GM21390 (cell line): ENCODE data around the gene TYMS.

ENCODE experiments used
- ATAC-seq: cut with Tn5 transposase; IDR thresholded peaks from one replicate; pipeline ENCODE4 v1.9.1; 2021; ENCODE audit not compliant: unreplicated experiment

TYMS gene

DNA sequence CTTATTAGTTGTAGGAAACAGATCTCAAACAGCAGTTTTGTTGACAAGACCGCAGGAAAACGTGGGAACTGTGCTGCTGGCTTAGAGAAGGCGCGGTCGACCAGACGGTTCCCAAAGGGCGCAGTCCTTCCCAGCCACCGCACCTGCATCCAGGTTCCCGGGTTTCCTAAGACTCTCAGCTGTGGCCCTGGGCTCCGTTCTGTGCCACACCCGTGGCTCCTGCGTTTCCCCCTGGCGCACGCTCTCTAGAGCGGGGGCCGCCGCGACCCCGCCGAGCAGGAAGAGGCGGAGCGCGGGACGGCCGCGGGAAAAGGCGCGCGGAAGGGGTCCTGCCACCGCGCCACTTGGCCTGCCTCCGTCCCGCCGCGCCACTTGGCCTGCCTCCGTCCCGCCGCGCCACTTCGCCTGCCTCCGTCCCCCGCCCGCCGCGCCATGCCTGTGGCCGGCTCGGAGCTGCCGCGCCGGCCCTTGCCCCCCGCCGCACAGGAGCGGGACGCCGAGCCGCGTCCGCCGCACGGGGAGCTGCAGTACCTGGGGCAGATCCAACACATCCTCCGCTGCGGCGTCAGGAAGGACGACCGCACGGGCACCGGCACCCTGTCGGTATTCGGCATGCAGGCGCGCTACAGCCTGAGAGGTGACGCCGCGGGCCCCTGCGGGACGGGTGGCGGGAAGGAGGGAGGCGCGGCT lies at the start of gene TYMS:
Gene TYMS, plus strand, starts transcription at position 343 of the 690 bp plus-strand sequence. Its CDS starts 90 bp downstream, at position 433.
- peak; percentile 54 for ATAC-seq

DNA sequence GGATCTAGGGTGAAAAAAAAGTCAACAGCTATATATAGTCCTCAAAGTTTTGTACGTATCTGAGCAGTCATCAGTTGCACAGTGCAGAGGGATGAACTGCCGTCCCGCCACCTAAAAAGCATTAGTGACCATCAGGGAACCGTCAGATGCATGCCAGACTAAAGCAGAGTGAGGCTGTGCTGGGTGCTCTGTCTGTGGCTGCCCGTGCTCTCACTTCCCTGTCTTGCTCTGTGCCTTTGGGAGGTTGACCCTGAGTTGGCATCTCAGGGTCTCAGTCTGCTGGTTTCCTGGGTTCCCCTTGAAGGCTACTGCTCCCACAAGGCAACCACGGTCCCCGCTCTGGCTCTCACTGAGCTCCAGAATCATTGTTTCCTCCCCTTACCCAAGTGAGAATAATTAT lies 49.5 kb upstream of the TYMS start:
- no peak for ATAC-seq

DNA sequence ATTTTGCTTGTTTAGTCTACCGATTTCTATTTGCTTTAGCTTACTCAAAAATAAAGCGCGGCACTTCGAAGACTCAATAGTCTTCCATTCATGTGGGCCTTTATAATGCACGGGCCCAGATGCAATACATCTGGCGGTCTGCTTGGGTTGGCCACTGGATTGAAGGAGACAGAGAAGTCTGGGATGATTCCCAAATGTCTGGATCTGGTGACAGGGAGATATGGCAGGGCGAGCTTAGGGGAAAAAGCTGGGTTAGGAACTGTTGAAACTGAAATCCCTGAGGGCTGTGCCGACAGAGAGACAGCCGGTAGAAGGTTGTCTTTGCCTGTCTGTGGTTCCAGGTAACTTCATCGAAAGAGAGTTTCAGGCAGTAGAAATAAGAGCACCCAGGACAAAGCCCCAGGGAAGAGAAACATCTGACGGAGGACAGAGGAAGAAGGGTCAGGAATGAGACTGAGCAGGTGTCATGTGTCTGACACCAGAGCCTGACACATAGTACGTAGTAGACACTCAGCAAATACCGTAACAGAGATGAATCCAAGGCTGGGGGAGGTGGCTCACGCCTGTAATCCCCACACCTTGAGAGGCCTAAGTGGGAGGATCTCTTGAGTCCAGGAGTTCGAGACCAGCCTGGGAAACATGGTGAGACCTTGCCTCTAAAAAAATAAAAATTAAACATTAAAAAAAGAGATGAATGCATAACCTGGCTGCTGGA lies 47.1 kb upstream of the TYMS start:
- ATAC-seq = no peak

DNA sequence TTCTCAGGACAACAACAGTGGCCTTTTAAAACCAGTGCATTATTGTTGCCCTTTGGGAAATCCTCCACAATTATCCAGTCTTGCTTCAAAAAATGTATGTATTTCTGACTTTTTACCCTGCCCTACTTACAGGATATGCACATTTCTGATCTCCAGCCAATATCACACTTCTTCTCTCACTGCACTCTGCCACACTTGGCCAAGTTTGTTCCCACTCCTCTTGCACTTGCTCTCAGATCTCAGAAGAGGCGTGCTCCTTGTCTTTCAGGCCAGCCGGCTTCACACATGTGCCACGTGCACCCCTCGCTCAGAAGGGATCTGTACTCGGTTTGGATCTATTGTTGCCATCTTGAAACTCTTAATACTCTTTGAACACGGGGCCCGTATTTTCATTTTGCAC lies 45.3 kb upstream of the TYMS start:
- ATAC-seq = no peak

DNA sequence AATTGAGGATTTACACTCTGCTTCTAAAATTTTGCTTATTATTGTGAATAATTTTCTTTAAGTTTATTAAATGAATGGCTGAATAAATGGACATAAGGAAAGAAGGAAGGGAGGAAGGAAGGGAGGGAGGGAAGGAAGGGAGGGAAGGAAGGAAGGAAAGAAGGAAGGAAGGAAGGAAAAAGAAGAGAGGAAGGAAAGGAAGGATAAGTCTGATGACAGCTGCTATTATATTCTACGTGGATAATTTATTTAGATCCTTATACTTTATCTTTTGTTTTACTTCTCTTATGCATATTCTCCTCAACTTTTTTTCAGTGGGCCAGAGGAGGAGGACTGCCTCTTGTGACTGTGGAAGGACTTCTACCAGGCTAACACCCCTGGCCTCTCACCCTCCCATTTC lies 43.3 kb upstream of the TYMS start:
- ATAC-seq = no peak

- ATAC-seq = no peak
Observed at GRCh38 chr18:615092-615521, 42.3 kb upstream of the TYMS start.

- no peak for ATAC-seq
Observed at GRCh38 chr18:615773-616172, 41.7 kb upstream of the TYMS start.

- no peak for ATAC-seq
Observed at GRCh38 chr18:616380-616995, 41.0 kb upstream of the TYMS start.

DNA sequence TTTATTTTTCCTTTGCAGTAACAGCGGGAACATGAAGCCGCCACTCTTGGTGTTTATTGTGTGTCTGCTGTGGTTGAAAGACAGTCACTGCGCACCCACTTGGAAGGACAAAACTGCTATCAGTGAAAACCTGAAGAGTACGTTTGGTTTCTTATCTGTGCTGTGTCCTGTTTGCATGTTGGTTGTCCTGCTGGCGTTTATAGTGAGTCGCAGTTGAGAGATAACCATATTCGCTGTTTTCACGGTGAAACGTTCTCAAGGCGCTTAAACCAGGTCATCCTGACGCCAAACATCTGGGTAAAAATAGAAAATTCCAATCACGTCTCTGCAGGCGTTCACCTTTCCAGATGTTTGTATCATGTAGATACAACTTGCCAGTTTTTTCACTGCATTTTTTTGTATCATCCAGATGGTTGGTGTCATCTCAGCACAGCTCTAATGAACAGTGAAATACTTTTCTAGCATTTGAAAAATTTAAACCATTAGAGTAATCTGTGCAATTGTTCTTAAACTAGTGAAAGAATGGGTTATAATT lies 39.4 kb upstream of the TYMS start:
- no peak for ATAC-seq

GRCh38 chr18:618618-619017 lies 38.8 kb upstream of the TYMS start:
- ATAC-seq = no peak

GRCh38 chr18:621291-622043 lies 36.0 kb upstream of the TYMS start:
- ATAC-seq = no peak

DNA sequence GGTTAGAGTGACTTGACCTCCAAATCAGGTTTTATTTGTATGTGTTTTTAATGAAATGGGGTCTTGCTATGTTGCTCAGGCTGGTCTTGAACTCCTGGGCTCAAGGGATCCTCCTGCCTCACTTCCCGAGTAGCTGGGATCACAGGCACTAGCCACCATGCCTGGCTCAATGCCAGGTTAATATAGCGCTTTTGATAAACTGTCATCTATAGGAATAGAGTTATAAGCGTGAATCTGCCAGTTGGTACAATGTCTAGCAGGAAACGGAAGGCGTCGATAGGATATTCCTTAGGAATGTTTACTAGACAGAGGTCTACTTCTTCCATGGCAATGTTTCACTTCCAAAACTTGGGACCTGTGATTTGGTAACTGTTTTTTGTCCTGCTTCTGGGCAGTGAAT lies 35.2 kb upstream of the TYMS start:
- no peak for ATAC-seq

DNA sequence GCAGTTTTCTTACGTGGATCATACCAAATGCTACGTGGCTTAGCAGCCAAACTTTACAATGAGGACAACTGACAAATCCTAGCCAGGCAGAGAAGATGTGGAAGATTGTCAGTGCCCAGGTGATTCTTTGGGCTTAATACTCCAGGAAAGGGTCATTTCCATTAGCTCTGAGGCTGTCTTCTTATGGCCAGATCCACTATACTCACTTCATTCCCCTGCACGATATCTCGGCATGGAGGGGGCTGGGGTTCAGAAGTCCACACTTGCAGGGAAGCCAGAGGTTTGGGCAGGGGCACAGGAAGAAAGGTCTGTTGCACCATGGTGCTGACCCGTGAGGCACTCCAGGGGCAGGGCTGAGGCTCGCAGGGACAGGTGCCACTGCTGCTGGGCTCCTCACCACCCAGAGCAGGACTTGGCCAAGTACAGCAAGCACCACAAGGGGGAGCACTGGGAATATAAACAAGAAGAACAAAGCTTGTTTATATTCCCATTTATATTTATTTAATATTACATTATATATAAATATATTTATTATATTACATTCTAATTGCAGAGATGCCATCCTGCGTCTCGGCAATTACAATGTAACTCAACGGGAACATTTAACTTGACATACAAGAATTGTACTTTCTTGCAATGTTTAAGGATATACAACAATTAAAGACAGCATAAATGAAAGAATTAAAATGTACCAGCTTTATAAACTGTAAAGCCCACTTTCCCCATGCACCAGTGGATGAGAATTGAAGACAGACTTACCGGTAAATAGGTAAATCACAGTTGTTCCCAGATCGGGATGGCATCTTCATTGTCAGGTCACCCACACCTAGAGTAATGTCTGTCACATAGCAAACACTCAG lies 33.5 kb upstream of the TYMS start:
- ATAC-seq = no peak

GRCh38 chr18:627231-627630 lies 30.2 kb upstream of the TYMS start:
- no peak for ATAC-seq

DNA sequence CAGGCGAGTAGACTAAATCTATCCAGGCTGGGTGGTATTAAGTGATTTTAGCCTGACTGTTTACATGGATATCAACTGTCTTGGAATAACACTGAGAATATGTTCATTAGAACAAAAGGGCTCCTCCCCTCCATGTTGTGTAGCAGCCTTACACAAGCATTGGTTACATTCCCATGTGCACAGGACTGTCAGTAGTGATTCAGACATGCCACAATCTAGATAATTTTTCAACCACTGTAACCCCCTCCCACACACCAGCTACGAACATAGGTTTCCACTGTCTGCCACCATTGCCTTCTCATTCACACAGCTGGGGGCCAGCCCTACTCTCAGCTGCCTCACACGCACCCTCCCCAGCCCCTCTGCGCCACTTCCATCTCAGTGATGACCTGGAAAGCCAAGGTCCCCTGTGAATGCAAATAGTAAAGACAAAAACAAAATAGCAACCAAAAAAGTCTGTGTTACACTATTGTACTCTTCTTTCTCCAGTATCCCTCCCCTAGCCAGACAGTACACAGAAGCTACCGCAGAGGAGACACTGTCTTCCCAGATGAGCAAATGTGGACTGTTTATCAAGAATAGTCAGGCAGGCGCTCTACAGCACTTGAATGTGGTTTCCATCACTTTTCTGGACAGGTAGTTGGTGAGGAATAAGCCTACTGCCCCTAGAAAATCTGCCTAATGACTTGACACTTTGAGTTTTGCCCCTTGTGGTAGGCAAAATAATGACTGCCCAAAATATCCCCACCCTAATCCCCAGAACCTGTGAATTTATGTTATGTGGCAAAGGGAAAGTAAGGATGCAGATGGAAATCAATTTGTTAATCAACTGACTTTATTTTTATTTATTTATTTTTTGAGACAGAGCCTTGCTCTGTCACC lies 27.9 kb upstream of the TYMS start:
- ATAC-seq = no peak

GRCh38 chr18:631560-631959 lies 25.9 kb upstream of the TYMS start:
- ATAC-seq = no peak

DNA sequence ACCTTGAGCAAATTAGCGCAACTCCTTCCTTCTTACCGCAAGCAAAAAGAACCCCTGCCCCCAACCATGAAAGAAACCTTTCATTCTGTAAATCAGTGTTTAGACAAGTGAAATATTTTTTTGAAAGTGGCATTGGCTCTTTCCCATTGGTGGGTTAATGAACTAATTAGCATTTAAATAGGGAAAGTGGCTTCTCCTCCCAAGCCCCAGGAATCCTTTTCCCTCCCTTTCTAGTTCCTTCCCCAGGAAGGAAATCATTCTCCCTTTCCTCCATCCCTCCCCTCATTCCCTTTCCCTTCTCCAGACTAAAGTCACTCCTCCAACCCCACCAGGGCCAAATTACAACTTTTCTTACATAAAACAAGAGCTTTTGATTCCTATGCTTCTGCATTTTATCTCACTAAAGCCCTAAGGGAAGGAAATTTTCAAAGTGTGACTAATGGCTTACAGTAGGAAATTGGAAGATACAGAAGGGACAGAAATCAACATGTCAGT lies 22.9 kb upstream of the TYMS start:
- ATAC-seq = no peak

GRCh38 chr18:635171-635570 lies 22.3 kb upstream of the TYMS start:
- no peak for ATAC-seq

GRCh38 chr18:641224-641623 lies 16.2 kb upstream of the TYMS start:
- no peak for ATAC-seq
